NOMO-1 treated with DMSO at 0.1 percent for 48 hours (cell line): Measurements from ENCODE around the gene MAPK11.
A peak's percentile ranks its signal among the peaks of the same experiment; 100 is the strongest.

Experiments used
- DNase-seq: peaks from one replicate; lab custom pipeline; 2025; ENCODE audit not compliant: unreplicated experiment; lab: John Stamatoyannopoulos, UW

The MAPK11 gene

DNA sequence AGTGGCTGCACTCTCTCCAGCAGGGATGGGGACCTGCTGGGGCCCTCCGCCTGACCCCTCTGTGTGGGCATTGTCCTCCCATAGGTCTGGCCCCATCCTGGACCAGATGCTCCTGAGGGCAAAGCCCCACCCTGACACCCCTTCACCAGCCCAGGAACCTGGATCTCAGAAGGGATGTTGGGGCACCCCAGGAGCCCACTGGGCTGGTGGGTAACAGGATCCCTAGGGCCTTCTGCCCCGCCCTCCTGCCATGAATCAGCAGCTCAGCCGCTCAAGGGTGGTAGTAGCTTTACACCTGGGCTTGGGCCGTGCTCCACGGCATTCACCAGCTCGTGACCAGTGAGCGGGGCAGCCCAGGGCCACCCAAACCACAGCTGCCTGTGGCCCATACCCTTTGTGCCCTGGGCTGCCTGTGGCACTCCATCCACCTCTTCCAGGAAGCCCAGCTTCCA lies 7.7 kb downstream of the MAPK11 start:
- no peak for DNase-seq

GRCh38 chr22:50261615-50262459 lies 8.3 kb downstream of the MAPK11 start, which contains the start of gene MAPK12:
TSS of gene MAPK12 (minus strand) at chr22:50261683. CDS start at chr22:50261509, 174 bp downstream.
- peak; percentile 4 for DNase-seq

DNA sequence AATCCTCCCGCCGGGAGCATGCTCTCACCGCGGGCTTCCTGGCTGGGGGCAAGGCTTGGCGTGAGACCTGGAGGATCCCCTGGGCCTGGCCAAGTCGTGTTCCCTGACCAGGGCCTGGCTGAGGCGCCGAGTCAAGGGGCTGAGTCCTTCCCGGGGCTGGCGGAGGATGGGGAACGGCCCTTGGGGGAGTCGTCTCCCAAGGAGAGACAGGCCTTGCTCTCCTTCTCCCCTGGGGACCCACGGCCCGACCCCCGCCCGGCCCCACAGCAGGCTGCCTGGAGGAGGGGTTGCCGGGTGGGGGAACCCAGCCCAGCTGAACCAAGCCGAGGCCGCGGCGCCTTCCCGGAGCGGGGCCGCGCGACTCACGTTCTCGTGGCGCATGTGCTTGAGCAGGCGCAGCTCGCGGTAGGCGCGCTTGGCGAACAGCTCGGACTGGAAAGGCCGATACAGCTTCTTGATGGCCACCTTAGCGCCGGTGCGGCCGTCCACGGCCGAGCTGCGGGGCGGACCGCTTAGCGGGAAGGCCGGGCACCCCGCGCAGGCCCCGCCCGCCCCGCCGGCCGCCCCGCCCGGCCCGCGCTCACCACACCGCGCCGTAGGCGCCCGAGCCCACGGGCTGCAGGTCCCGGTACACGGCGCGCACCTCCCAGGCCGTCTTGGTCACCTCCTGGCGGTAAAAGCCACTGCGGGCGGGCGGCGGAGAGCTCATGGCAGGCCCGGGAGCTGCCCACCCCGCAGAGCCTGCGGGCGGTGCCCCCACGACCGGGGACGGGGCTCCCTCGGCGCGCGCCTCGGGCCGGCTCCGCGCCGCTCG lies 9.2 kb downstream of the MAPK11 start:
- peak; percentile 32 for DNase-seq

- no peak for DNase-seq
These were observed 9.8 kb downstream of the MAPK11 start for GRCh38 chr22:50260434-50260800.

GRCh38 chr22:50259302-50259701 lies 10.9 kb downstream of the MAPK11 start:
- no peak for DNase-seq

- DNase-seq, result no peak
These were observed 11.6 kb downstream of the MAPK11 start for GRCh38 chr22:50258361-50259292.

- DNase-seq, result no peak
These were observed 12.5 kb downstream of the MAPK11 start for GRCh38 chr22:50257451-50258360.

DNA sequence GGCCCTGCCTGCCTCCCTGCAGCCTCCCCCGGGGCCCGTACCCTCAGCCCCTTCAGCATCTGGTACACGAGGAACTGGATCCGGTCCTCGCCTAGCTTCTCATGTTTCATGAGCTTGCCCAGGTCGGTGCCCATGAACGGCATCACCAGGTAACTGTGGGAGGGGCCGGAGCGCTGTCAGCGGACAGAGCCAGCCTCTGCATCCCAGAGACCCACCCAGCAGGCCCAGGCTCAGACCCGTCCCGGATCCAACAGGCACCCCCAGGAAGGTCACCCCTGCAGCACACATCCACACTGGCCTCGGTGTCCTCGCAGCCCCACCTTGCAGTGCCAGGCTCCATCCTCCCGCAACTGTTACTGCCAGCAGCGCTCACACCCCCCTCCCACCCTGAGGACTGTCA lies 13.1 kb downstream of the MAPK11 start:
- no peak for DNase-seq

- DNase-seq, result no peak
These were observed 13.8 kb downstream of the MAPK11 start for GRCh38 chr22:50256258-50256862.

DNA sequence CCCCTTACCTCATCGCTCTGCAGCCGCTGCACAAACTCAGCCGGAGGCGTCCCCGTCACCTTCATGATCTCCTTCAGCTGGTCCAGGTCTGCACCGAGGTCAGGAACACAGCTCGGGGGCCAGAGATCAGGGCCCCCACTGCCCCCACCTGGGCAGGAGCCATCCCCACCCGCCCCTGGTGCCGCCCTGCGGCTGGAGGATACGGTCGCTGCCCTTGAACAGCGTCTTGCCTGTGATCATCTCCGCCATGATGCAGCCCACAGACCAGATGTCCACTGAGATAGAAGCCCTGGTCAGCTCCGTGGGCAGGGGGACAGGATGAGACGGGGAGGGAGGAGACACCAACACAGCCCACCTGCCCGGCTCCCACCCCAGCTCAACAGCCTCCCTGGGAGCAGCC lies 14.6 kb downstream of the MAPK11 start:
- DNase-seq, result no peak

DNA sequence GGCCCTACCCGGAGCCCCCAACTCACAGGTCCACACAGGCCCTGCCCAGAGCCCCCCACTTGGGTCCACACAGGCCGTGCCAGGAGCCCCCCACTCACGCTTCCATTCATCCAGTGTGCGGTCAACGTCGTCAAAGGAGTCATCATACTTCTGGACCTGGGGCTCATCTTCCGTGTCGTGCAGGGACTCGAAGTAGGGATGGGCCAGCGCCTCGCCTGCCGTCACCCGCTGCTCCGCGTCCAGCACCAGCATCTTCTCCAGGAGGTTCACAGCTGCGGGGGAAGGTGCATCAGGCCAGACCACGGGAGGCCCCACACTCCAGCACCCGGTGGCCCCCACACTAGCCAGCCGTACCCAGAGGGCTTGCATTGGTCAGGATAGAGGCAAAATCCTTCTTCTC lies 15.1 kb downstream of the MAPK11 start:
- no peak for DNase-seq

- no peak for DNase-seq
These were observed 16.2 kb downstream of the MAPK11 start for GRCh38 chr22:50253941-50254340.

DNA sequence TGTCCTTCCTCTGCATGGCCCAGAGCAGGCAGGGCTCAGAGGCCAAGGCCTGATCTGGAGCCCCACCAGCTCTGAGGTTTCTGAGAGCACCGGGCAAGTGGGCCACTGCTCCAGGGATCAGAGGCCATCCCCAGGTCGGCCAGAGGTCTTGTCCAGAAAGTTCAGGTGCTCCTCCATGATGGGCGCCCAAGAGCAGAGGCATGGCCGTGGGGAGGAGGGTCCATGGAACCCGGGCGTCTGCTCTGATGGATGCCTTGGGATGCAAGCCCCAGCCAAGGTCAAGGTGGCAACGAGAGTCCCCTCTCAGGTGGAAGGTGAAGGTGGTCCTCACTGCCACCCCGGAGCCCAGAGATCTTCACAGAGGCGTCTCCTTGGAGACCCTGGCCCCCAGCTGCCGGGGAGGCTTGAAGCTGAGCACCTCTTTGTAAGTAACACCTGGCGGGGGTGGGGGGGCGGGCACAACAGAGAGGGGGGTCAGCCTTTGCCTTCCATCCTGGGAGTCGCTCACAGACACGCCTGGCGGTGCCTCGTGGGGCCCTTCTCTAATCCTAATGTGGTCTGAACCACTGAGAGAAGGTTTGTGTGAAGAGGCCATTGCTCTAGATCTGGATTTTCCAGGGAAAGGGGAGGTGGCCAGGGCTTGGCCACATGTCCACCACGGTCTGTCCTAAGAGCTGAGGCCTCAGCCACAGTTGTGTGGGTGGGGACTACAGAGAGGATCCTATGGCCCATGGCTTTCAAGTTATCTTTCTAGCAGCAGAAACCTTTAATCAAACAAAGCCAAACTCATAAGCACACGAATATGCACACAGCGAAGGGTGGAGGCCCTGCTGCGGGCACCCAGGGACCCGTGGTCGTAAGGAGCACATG lies 16.9 kb downstream of the MAPK11 start:
- no peak for DNase-seq

DNA sequence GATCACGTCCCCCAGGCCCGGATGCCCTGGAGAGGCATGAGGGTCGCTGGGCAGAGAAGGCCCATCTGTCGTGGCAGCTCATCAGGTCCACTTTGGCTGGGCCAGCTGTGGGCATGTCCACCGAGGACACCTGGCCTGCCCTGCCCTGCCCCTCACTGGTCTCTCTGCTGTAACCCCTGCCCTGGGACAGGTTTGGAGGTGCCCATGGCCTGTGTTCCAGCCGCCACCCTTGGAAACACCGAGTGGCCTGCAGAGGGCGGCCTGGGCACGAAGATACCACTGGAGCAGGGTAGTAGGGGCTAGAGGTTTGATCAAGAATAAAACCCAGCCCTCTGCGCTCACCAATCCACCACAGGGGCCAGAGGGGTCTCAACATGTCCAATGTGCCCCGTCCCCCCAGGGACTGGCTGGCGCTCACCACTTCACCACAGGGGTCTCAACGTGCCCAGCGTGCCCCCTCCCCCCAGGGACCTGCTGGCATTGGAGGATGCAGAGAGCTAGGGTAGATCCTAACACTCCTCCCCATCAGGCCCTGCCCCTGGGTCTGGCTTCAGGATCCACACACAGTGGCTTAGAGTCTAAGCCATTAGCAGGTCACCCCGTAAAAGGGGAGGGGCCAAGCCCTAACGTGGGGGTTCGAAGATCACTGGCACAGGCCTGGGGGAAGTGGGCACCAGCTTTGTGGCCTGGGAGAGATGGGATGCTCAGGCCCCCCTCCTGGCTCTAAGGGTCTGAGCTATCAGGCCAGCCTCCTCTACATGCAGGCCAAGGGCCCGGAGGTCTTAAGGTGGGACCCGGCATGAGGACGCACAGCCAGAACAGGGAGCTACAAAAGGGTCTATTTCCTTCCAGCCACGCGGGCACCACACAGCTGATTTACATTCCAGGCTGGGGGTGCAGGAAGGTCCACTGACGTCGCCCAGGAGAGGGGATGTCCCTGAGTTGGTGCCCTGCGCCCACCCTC lies 17.8 kb downstream of the MAPK11 start:
- DNase-seq, result peak; percentile 45

DNA sequence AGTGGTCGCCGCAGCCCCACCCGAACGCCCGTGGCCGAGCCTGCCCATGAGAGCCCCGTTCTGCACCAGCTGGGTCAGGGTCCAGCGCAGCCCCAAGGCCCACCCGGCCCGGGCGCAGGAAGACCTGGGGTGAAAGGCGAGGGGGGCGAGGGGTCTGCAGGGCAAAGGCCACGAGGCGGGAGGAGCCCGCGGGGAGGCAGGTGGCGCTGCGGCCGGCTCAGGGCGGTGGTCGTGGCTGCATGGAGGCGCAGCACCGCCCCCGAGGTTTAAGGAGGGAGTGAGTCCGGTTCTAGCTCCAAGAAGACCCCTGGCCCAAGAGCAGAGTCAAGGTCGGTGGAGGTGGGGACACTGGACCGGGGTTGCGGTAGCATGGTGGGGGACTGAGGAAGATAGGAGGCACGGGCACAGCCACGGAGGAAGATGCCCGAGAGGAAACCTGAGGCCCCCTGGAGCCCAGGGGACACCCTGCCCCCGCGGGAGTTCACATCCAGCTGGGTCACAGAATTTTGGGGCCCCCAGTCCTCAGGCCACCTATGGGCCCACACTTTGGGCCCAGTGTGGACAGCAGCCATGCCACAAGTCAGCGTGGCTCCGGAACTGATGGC lies 18.6 kb downstream of the MAPK11 start:
- DNase-seq, result no peak

DNA sequence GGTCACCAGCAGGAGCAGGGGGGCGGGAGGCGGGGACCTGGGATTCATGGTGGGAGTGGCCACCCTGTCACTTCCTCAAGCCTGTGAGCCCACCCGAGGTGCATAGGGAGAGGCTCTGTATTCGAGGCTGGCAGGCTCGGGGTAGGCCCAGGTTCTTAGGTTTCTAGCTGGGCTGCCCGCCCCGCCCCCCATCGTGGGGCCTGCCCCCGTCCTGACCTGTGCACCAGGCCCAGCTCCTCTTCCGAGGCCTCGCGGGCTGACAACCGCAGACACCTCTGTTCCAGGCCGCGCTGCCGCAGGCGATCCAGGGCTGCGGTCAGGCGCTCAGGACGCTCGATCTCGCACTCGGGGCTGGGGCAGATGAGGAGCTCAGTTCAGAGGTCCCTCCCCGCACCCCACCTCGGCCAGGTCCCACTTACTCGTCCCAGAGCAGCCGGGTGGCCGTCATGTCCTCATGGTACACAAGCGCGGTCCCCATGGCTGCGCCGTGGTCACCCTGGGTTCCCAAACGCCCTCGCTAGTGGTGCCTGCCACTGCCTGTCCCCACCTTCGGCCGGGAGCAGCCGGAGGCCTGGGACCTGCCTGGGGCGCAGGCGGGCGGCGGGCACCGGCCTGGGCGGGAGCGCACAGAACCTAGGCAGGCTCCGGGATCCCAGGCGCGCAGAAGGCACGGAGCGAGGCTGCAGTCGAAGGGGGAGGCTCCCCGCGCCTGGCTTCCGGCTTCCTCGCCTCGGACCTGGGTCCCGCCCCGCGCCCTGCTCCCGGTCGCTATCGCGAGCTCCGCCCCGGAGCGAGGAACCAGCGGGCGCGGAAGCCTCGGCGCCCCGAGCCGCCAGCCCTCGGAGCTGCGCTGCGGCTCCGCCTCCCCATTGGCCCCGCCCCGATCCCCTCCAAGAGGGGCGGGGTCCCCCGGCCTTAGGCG lies 19.4 kb downstream of the MAPK11 start, which contains the start of gene HDAC10:
Gene HDAC10, minus strand, starts transcription at position 711 of the 922 bp plus-strand sequence. Its CDS starts 233 bp downstream, at position 478.
- DNase-seq, result peak; percentile 79
